HEK293T (cell line): ENCODE data around the gene IGF2BP3.
"Not testable (repeated sequence)": the region's sequence is repeated elsewhere in the genome, so short reads cannot be mapped to it uniquely, and the experiment has no call there.

Source experiments
- CTCF ChIA-PET: fragments of 350-600 bp; formaldehyde crosslinking; extraction: SDS; loops from one replicate; lab custom pipeline; 2021; ENCODE audit warnings: antibody characterized with exemption, inconsistent platforms; lab: Yijun Ruan, JAX
- POLR2A ChIA-PET: fragments of 350-600 bp; formaldehyde crosslinking; extraction: SDS; loops from one replicate; lab custom pipeline; 2020; ENCODE audit warnings: antibody characterized with exemption, inconsistent platforms; lab: Yijun Ruan, JAX
- DNase-seq: peaks from one replicate; pipeline ENCODE4 v3.0.0; 2012; ENCODE audit warnings: mixed read lengths; ENCODE audit errors: extremely low spot score
- ARNT ChIP-seq: fragments of 450-650 bp; IDR thresholded peaks from 2 replicates; pipeline ENCODE4 v1.6.1; 2017; ENCODE audit warnings: mild to moderate bottlenecking
- BHLHE40 ChIP-seq: fragments of 450-650 bp; IDR thresholded peaks from 2 replicates; pipeline ENCODE4 v1.6.1; 2016; ENCODE audit warnings: mild to moderate bottlenecking, moderate library complexity, borderline replicate concordance
- CTBP1 ChIP-seq: fragments of 450-650 bp; IDR thresholded peaks from 2 replicates; pipeline ENCODE4 v1.6.1; 2016; ENCODE audit warnings: borderline replicate concordance
- ELF4 ChIP-seq: fragments of 450-650 bp; IDR thresholded peaks from 2 replicates; pipeline ENCODE4 v1.6.1; 2017; ENCODE audit warnings: antibody characterized with exemption
- FOXA1 ChIP-seq: fragments of 450-650 bp; IDR thresholded peaks from 2 replicates; pipeline ENCODE4 v1.6.1; 2016; ENCODE audit warnings: mild to moderate bottlenecking
- FOXK2 ChIP-seq: fragments of 450-650 bp; IDR thresholded peaks from 2 replicates; pipeline ENCODE4 v1.6.1; 2016; ENCODE audit warnings: mild to moderate bottlenecking
- FOXM1 ChIP-seq: fragments of 450-650 bp; IDR thresholded peaks from 2 replicates; pipeline ENCODE4 v1.6.1; 2017; ENCODE audit warnings: mild to moderate bottlenecking, borderline replicate concordance
- HDGF ChIP-seq: fragments of 450-650 bp; IDR thresholded peaks from 2 replicates; pipeline ENCODE4 v1.6.1; 2017; ENCODE audit warnings: antibody characterized with exemption, borderline replicate concordance
- L3MBTL2 ChIP-seq: fragments of 450-650 bp; conservative IDR thresholded peaks from 2 replicates; pipeline ENCODE4 v1.6.1; 2016; ENCODE audit warnings: mild to moderate bottlenecking
- LEF1 ChIP-seq: fragments of 450-650 bp; IDR thresholded peaks from 2 replicates; pipeline ENCODE4 v1.6.1; 2017; ENCODE audit warnings: mild to moderate bottlenecking, borderline replicate concordance
- NFRKB ChIP-seq: fragments of 450-650 bp; IDR thresholded peaks from 2 replicates; pipeline ENCODE4 v1.6.1; 2016; ENCODE audit warnings: mild to moderate bottlenecking, moderate library complexity
- PKNOX1 ChIP-seq: fragments of 450-650 bp; IDR thresholded peaks from 2 replicates; pipeline ENCODE4 v1.6.1; 2016
- SP1 ChIP-seq: fragments of 450-650 bp; IDR thresholded peaks from 2 replicates; pipeline ENCODE4 v1.6.1; 2017
- SUZ12 ChIP-seq: fragments of 450-650 bp; IDR thresholded peaks from 2 replicates; pipeline ENCODE4 v1.6.1; 2016; ENCODE audit warnings: mild to moderate bottlenecking
- TARDBP ChIP-seq: fragments of 450-650 bp; IDR thresholded peaks from 2 replicates; pipeline ENCODE4 v1.6.1; 2016
- ZNF384 ChIP-seq: fragments of 450-650 bp; IDR thresholded peaks from 2 replicates; pipeline ENCODE4 v1.6.1; 2016

Gene IGF2BP3

GRCh38 chr7:23419845-23420244 lies 50.4 kb downstream of the IGF2BP3 start:
- CTCF ChIA-PET = interaction anchor here (1.0 kb wide), 1 partner anchor 10 kb away, joined by 3 read pairs; no protein-coding TSS in a partner anchor
- TF ChIP-seq LEF1 = no peak
- no peak for TF ChIP-seq PKNOX1
- no peak for TF ChIP-seq FOXK2
- TF ChIP-seq BHLHE40 = no peak
- TF ChIP-seq NFRKB = no peak
- no peak for TF ChIP-seq CTBP1
- no peak for TF ChIP-seq ZNF384
- no peak for TF ChIP-seq FOXM1
- no peak for TF ChIP-seq SUZ12
- no peak for TF ChIP-seq SP1
- TF ChIP-seq FOXA1 = no peak
- no peak for TF ChIP-seq ARNT
- no peak for TF ChIP-seq HDGF
- no peak for TF ChIP-seq TARDBP
- no peak for TF ChIP-seq ELF4
- TF ChIP-seq L3MBTL2 = no peak
- POLR2A ChIA-PET = interaction anchor here (2.4 kb wide), 1 partner anchor 8 kb away, joined by 6 read pairs; no protein-coding TSS in a partner anchor

GRCh38 chr7:23419160-23419559 lies 51.1 kb downstream of the IGF2BP3 start:
- CTCF ChIA-PET = interaction anchor here (0.6 to 1.0 kb wide), 2 partner anchors 11 to 292 kb away, joined by 3 read pairs; no protein-coding TSS in a partner anchor
- TF ChIP-seq HDGF (no peak), CTBP1 (no peak), FOXA1 (no peak), ZNF384 (no peak), FOXM1 (no peak), ARNT (no peak), TARDBP (no peak), NFRKB (no peak), SUZ12 (no peak), L3MBTL2 (no peak), PKNOX1 (no peak), SP1 (no peak), FOXK2 (no peak), BHLHE40 (no peak)
- DNase-seq = no peak
- POLR2A ChIA-PET = interaction anchor here (2.4 kb wide), 1 partner anchor 9 kb away, joined by 6 read pairs; no protein-coding TSS in a partner anchor

More at GRCh38 chr7:23419845-23420244, 50.4 kb downstream of the IGF2BP3 start:
- no peak for DNase-seq

GRCh38 chr7:23418046-23418445 lies 52.2 kb downstream of the IGF2BP3 start:
- ChIA-PET CTCF (no interaction called here), POLR2A (interaction anchor here (2.4 kb wide), 1 partner anchor 10 kb away, joined by 6 read pairs; no protein-coding TSS in a partner anchor)
- DNase-seq = no peak
- TF ChIP-seq LEF1 (no peak), SP1 (no peak), L3MBTL2 (no peak), BHLHE40 (no peak), TARDBP (no peak), SUZ12 (no peak), HDGF (no peak), NFRKB (no peak), FOXM1 (no peak), ZNF384 (no peak), ELF4 (no peak), CTBP1 (no peak), ARNT (no peak), PKNOX1 (no peak), FOXK2 (no peak), FOXA1 (no peak)

GRCh38 chr7:23415198-23415597 lies 55.1 kb downstream of the IGF2BP3 start:
- POLR2A ChIA-PET = interaction anchor here (0.6 kb wide), 1 partner anchor 64 kb away, joined by 3 read pairs; no protein-coding TSS in a partner anchor
- CTCF ChIA-PET = no interaction called here
- TF ChIP-seq FOXA1 (no peak), FOXK2 (no peak), ZNF384 (no peak)
- no peak for DNase-seq

DNA sequence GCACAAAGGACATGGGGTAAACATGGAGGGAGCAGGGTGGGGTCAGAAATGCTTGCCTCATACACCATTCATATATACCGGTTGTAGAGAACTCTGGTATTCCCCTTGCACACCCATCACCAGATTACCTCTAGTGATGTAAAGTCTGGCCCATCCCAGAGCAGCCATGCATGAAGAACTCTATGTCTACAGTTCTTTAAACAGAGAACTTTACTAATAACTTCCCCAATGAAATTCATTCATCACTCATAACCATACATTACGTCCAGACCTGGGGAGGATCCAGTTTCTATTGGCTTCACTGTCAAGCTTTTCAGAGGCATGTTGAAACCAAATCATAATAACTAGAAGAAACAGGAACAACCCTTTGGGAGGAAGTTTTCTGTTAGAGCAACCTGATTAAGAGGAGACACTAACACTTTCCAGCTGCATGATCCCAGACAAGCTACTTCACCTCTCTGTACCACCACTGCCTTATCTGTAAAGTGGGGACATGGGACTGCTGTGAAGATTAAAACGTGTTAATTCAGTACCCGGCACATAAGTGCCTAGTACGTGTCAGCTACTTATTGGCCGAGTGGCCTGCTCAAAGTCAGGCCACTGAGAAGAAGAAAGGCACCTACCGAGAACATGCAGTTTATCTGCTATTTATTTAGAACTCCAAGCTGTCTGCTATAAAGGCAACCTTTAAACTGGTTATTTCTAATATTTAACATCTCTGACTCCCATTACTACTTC lies 59.7 kb downstream of the IGF2BP3 start:
- POLR2A ChIA-PET = no interaction called here
- DNase-seq = no peak
- TF ChIP-seq SP1 (no peak), PKNOX1 (no peak), L3MBTL2 (no peak), ARNT (no peak), FOXM1 (no peak), SUZ12 (no peak), FOXA1 (no peak), ELF4 (no peak), LEF1 (no peak), NFRKB (no peak), BHLHE40 (no peak), TARDBP (no peak), ZNF384 (no peak), CTBP1 (no peak), FOXK2 (no peak), HDGF (no peak)
- CTCF ChIA-PET = interaction anchor here (0.6 kb wide), 1 partner anchor 736 kb away, joined by 3 read pairs; no protein-coding TSS in a partner anchor

DNA sequence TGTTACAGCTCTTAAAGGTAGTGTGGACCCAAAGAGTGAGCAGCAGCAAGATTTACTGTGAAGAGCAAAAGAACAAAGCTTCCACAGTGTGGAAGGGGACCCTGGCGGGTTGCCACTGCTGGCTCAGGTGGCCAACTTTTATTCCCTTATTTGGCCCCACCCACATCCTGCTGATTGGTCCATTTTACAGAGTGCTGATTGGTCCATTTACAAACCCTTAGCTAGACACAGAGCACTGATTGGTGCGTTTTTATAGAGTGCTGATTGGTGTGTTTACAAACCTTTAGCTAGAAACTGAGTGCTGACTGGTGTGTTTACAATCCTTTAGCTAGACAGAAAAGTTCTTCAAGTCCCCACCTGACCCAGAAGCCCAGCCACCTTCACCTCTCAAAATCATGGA lies 63.7 kb downstream of the IGF2BP3 start:
- CTCF ChIA-PET = interaction anchor here (0.6 kb wide), 1 partner anchor 1691 kb away, joined by 4 read pairs; no protein-coding TSS in a partner anchor
- POLR2A ChIA-PET, DNase-seq: not testable (repeated sequence)
